ENCODE measurements around the gene CENPP.

The CENPP gene

GRCh38 chr9:92325269-92325990 is at the start of gene CENPP, which contains the start of gene NOL8:
Gene CENPP (plus strand): TSS chr9:92325953.
Gene NOL8 (minus strand): TSS chr9:92325350. CDS start chr9:92324161, 1,189 bp downstream.
- FAIRE-seq: no peak

DNA sequence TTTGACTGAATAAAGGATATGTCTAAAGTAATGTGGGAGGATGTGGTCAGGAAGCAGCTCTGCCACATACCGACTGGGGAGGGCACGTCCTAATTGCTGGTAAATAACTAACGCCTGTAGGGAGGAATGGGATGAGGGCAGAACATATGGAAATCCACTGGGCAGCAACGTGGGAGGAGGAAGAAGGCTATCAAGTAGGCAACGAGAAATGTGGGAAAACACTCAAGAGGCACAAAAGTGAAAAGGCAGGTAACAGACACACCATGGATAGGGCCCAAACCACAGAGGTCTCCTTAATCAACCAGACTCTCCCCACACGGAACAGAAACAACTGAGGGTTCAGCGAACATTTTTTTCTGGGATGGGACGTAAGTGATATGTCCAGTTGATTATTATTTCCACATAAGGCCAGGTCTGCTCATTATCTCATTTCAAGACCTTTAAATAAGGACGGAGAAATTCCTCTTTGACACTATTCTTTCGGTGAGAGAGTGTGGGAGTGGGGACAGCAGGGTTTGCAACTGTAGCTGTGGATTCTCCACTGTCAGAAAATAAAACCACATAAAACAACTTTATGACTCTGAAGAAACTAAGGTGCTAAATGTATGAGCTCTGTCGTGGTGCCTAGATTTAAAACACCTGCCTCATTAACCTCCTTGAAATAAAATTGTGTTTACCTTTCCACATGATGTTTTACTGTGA is 49.3 kb upstream of the CENPP start:
- FAIRE-seq: no peak

- FAIRE-seq: no peak
Measured at GRCh38 chr9:92278110-92278509, 47.6 kb upstream of the CENPP start.

DNA sequence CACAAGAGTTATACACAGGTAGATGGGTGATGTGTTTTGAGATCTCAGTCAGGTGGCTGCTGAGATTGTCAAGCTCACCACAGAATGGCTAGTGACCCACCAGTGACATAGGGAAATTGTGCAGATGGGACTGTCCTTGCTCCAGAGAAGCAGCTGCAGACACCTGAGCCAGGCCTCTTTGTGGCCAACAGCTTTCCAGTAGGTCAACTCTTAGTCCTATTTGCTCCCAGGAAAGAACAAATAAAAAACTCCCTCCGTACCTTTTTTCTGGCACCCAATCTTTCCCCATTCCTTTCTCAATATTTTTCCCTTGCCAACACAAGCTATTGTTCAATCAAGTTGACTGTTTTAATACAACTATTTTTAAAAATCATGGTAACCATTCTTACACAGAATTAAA is 46.5 kb upstream of the CENPP start:
- no peak for FAIRE-seq

- FAIRE-seq: no peak
Measured at GRCh38 chr9:92289708-92290390, 35.9 kb upstream of the CENPP start.

GRCh38 chr9:92290785-92291429 is 34.8 kb upstream of the CENPP start:
- no peak for FAIRE-seq

DNA sequence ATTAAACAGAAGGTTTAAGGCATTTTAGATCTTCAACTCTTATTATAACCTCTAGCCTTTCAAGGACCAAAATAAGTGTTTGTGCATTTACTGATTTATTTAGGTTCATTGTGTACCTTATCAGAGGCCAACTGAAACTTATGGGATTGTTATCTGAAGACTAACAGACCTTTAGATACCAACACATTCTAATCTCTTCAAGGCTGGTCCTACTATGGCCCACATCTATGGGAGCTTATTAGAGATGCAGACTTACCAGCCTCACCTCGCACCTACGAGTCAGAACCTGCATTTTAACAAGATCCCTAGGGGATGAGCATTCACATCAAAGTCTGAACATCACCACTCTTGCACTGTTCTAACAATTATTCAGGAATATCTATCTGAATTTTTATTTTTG is 34.2 kb upstream of the CENPP start:
- no peak for FAIRE-seq

GRCh38 chr9:92292338-92293074 is 33.2 kb upstream of the CENPP start:
- FAIRE-seq: no peak

- FAIRE-seq: no peak
Measured at GRCh38 chr9:92293075-92293354, 32.7 kb upstream of the CENPP start.

DNA sequence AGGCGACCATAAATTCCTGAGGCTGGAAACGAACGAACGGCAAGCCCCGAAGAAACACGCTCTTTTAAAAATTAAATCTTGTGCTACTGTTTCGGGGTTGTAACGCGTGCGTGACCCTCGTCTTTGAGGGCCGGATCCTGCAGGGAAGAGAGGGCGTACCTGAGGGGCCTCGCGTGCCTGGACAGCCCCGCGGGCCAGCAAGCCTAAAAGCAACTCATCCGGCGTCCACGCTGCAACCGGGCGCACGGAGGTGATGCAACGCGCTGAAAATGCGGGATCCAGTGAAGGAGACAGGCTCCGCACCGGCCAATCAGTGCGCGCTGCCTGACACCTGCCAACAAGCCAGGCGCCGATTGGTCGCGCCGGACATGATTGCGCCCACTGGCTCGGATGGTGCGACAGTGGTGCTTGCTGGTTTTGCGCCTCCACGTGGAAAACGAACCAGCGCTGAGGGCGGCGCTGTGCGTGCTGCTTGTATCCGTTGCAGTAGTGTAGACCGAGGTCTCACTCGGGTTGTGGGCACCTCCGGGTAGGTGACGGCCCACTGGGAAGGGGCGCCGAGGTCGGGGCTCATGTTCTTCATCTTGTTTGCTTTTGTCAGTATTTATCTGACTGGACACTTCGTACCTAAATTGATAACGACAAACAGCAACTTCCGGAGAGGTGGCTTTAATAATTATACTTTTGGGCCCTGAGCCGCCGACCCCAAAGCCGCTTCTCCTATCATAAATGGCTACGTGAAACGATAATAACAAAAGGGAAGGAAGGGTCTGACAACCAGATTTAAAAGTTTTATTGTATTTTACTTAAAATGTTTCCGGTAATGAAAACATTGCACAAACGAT is 32.1 kb upstream of the CENPP start, which contains the start of gene IARS1:
Gene IARS1 (minus strand): TSS at position 246 of the 845 bp plus-strand sequence. CDS start 4,278 bp downstream, outside the sequence.
- FAIRE-seq: no peak

GRCh38 chr9:92294297-92294676 is 31.5 kb upstream of the CENPP start:
- no peak for FAIRE-seq

DNA sequence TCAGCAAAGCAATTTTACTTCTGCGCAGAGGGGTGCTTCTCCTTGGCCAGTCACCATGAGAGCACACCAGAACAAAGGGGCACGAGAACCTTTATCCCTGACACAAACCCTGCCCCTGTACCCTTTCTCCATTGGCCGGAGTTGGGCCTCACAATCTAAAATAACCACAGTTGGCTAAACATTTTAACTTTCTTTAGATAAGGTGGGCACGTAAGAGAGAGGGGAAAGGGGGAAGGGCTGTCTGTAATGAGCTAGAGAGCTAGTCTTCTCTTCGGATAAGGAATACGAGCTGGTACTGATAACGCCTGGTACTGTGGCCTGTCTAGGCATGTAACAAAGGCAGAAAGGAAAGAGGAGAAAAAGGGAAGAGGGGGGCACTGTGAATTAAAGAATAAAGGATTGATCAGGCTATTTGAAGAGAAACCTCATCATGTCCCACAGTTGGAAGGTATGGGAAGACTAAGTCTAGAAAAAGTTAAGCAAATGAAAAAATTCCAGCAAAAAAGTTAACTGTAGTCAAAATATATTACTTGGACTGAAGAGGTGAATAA is 30.4 kb upstream of the CENPP start:
- FAIRE-seq: no peak

GRCh38 chr9:92295827-92296258 is 29.9 kb upstream of the CENPP start:
- FAIRE-seq: no peak

- FAIRE-seq: no peak
Measured at GRCh38 chr9:92297611-92298010, 28.1 kb upstream of the CENPP start.

GRCh38 chr9:92298036-92298435 is 27.7 kb upstream of the CENPP start:
- FAIRE-seq: no peak

GRCh38 chr9:92299116-92299515 is 26.6 kb upstream of the CENPP start:
- no peak for FAIRE-seq

GRCh38 chr9:92300936-92301335 is 24.8 kb upstream of the CENPP start:
- no peak for FAIRE-seq

- FAIRE-seq: no peak
Measured at GRCh38 chr9:92308893-92309292, 16.9 kb upstream of the CENPP start.

GRCh38 chr9:92310562-92310961 is 15.2 kb upstream of the CENPP start:
- no peak for FAIRE-seq

- no peak for FAIRE-seq
Measured at GRCh38 chr9:92312887-92313623, 12.7 kb upstream of the CENPP start.

GRCh38 chr9:92313624-92314012 is 12.1 kb upstream of the CENPP start:
- FAIRE-seq: no peak
